H9 (cell line): ENCODE measurements around the gene KRTAP2-2. TPM values are rescaled to one million over a fixed set of nuclear protein-coding genes. Genes with fewer than 3 reads are reported as not detected.

Experiments
- DNase-seq: peaks from one replicate; pipeline ENCODE4 v3.0.0-alpha.2; 2017
- H2AFZ ChIP-seq: one replicate; pipeline ENCODE4 v1.6.1; 2013; ENCODE audit warnings: mild to moderate bottlenecking, low read length, control low read depth, moderate library complexity
- H2AK5ac ChIP-seq: 2 replicates; pipeline ENCODE4 v1.6.1; 2013; ENCODE audit warnings: low read length, control low read depth, mixed read lengths; ENCODE audit not compliant: insufficient read length
- H2BK120ac ChIP-seq: one replicate; pipeline ENCODE4 v1.6.1; 2013; ENCODE audit warnings: low read depth, mild to moderate bottlenecking, low read length, control low read depth, inconsistent platforms; ENCODE audit not compliant: poor library complexity, severe bottlenecking
- H2BK12ac ChIP-seq: 2 replicates; pipeline ENCODE4 v1.6.1; 2013; ENCODE audit warnings: low read length, control low read depth, mixed read lengths, low read depth; ENCODE audit not compliant: insufficient read length
- H2BK15ac ChIP-seq: 2 replicates; pipeline ENCODE4 v1.6.1; 2013; ENCODE audit warnings: low read depth, low read length, control low read depth
- H2BK20ac ChIP-seq: one replicate; pipeline ENCODE4 v1.6.1; 2013; ENCODE audit warnings: low read depth, mild to moderate bottlenecking, low read length, control low read depth, inconsistent platforms; ENCODE audit not compliant: poor library complexity, severe bottlenecking
- H2BK5ac ChIP-seq: 2 replicates; pipeline ENCODE4 v1.6.1; 2013; ENCODE audit warnings: low read length, control low read depth, mixed read lengths; ENCODE audit not compliant: insufficient read length
- H3K14ac ChIP-seq: 2 replicates; pipeline ENCODE4 v1.6.1; 2013; ENCODE audit warnings: low read length, control low read depth; ENCODE audit not compliant: insufficient read depth
- H3K18ac ChIP-seq: 2 replicates; pipeline ENCODE4 v1.6.1; 2013; ENCODE audit warnings: low read depth, mild to moderate bottlenecking, mixed read lengths, low read length, control low read depth; ENCODE audit not compliant: insufficient read length
- H3K23ac ChIP-seq: 2 replicates; pipeline ENCODE4 v1.6.1; 2013; ENCODE audit warnings: low read length, control low read depth, mixed read lengths, low read depth; ENCODE audit not compliant: insufficient read length
- H3K23me2 ChIP-seq: 2 replicates; pipeline ENCODE4 v1.6.1; 2013; ENCODE audit warnings: low read depth, mild to moderate bottlenecking, mixed read lengths, low read length, control low read depth; ENCODE audit not compliant: insufficient read length, poor library complexity, severe bottlenecking
- H3K27ac ChIP-seq: 2 replicates; pipeline ENCODE4 v1.5.1; 2013; ENCODE audit warnings: low read length, control low read depth, mixed read lengths, low read depth; ENCODE audit not compliant: insufficient read length
- H3K27me3 ChIP-seq: 2 replicates; pipeline ENCODE4 v1.6.1; 2013; ENCODE audit warnings: low read length, control low read depth, inconsistent platforms; ENCODE audit not compliant: insufficient read depth
- H3K4ac ChIP-seq: 2 replicates; pipeline ENCODE4 v1.6.1; 2013; ENCODE audit warnings: low read depth, mild to moderate bottlenecking, control low read depth, inconsistent platforms, low read length, moderate library complexity
- H3K4me1 ChIP-seq: 2 replicates; pipeline ENCODE4 v1.6.1; 2013; ENCODE audit warnings: low read length, control low read depth, inconsistent platforms; ENCODE audit not compliant: insufficient read depth
- H3K4me2 ChIP-seq: 2 replicates; pipeline ENCODE4 v1.6.1; 2013; ENCODE audit warnings: low read length, control low read depth, mixed read lengths; ENCODE audit not compliant: insufficient read length, insufficient read depth
- H3K56ac ChIP-seq: 2 replicates; pipeline ENCODE4 v1.6.1; 2013; ENCODE audit warnings: low read depth, mild to moderate bottlenecking, mixed read lengths, low read length, control low read depth; ENCODE audit not compliant: insufficient read length
- H3K79me1 ChIP-seq: 2 replicates; pipeline ENCODE4 v1.6.1; 2013; ENCODE audit warnings: low read depth, mild to moderate bottlenecking, moderate library complexity, low read length, control low read depth, inconsistent platforms; ENCODE audit not compliant: insufficient read depth, poor library complexity, severe bottlenecking
- H3K79me2 ChIP-seq: 2 replicates; pipeline ENCODE4 v1.6.1; 2013; ENCODE audit warnings: low read length, control low read depth, inconsistent platforms; ENCODE audit not compliant: insufficient read depth
- H3K9ac ChIP-seq: 2 replicates; pipeline ENCODE4 v1.6.1; 2013; ENCODE audit warnings: low read length, control low read depth, mixed read lengths; ENCODE audit not compliant: insufficient read length; ENCODE audit errors: extremely low read depth
- H3K9me3 ChIP-seq: one replicate; pipeline ENCODE4 v1.6.1; 2013; ENCODE audit warnings: low read depth, low read length, inconsistent platforms; ENCODE audit not compliant: control insufficient read depth
- H3T11ph ChIP-seq: one replicate; pipeline ENCODE4 v1.6.1; 2013; ENCODE audit warnings: mild to moderate bottlenecking, low read length, control low read depth, inconsistent platforms
- H4K20me1 ChIP-seq: one replicate; pipeline ENCODE4 v1.6.1; 2013; ENCODE audit not compliant: control insufficient read depth, insufficient read length, insufficient read depth
- H4K5ac ChIP-seq: 2 replicates; pipeline ENCODE4 v1.6.1; 2013; ENCODE audit warnings: low read depth, mild to moderate bottlenecking, mixed read lengths, low read length, control low read depth; ENCODE audit not compliant: insufficient read length
- H4K8ac ChIP-seq: replicated peaks from 2 replicates; pipeline ENCODE4 v1.6.1; 2013; ENCODE audit warnings: low read length, control low read depth, mixed read lengths, low read depth; ENCODE audit not compliant: insufficient read length
- H4K91ac ChIP-seq: 2 replicates; pipeline ENCODE4 v1.6.1; 2013; ENCODE audit warnings: low read depth, mild to moderate bottlenecking, moderate library complexity, mixed read lengths, low read length, control low read depth; ENCODE audit not compliant: insufficient read length
- H3K27ac Mint-ChIP-seq, 3 experiments: 2 replicates in 2 of 3; 3 replicates in 1 of 3; pipeline ENCODE4 v1.8.0; 2020 to 2021; ENCODE audit warnings: mixed read lengths in 3 of 3, mild to moderate bottlenecking in 1 of 3, moderate library complexity in 1 of 3
- H3K27me3 Mint-ChIP-seq: 2 replicates; pipeline ENCODE4 v1.8.0; 2021; ENCODE audit warnings: low read depth, mild to moderate bottlenecking, moderate library complexity, mixed read lengths
- H3K36me3 Mint-ChIP-seq, 3 experiments: 2 replicates in 2 of 3; 3 replicates in 1 of 3; pipeline ENCODE4 v1.8.0; 2020 to 2021; ENCODE audit warnings: low read depth in 3 of 3, mixed read lengths in 3 of 3; ENCODE audit not compliant: insufficient read depth in 1 of 3
- H3K4me1 Mint-ChIP-seq, 2 experiments: 2 replicates each; pipeline ENCODE4 v1.8.0; 2020; ENCODE audit warnings: mixed read lengths in 2 of 2
- H3K4me3 Mint-ChIP-seq, 2 experiments: 2 replicates in 1 of 2; 3 replicates in 1 of 2; pipeline ENCODE4 v1.8.0; 2020 to 2021; ENCODE audit warnings: mild to moderate bottlenecking in 2 of 2, mixed read lengths in 2 of 2, moderate library complexity in 1 of 2
- H3K9me3 Mint-ChIP-seq, 2 experiments: 2 replicates in 1 of 2; 3 replicates in 1 of 2; pipeline ENCODE4 v1.8.0; 2020; ENCODE audit warnings: mild to moderate bottlenecking in 2 of 2, mixed read lengths in 2 of 2, moderate library complexity in 1 of 2
- CTCF ChIP-seq: fragments of 200-600 bp; sonication (generic); conservative IDR thresholded peaks from 3 replicates; pipeline ENCODE4 v1.8.0; 2021; ENCODE audit warnings: antibody characterized with exemption, mild to moderate bottlenecking
- WGBS: extraction: QIAGEN DNeasy Blood & Tissue Kit; methylation state at CpG from one replicate; pipeline ENCODE4 v1.1.7; 2013; ENCODE audit warnings: missing lambda C conversion rate, low lambda C conversion rate, mixed read lengths; ENCODE audit not compliant: insufficient read length; ENCODE audit errors: extremely low coverage; 5-methylcytosine and 5-hydroxymethylcytosine counted together
- total RNA-seq: library from RNA; stranded (reverse); gene quantifications from 2 replicates; pipeline ENCODE4 v1.2.1, GENCODE V29; 2021

KRTAP2-2 gene
- total RNA-seq, 1 experiment from 2014 or later = not detected

- peaks cover 16 to 17% of the 10 kb centered on the region in 2 experiments for H3K4me1 Mint-ChIP-seq
- DNase-seq = no peak
- Histone ChIP-seq H2AK5ac (no peak overlapping the region), H4K91ac (no peak overlapping the region), H3K4me2 (no peak overlapping the region), H3K4me1 (no peaks in the 10 kb centered on the region; the same call in 1 of the 2 replicates), H3K23ac (no peak overlapping the region), H3K14ac (no peak overlapping the region), H3K9me3 (no peaks in the 10 kb centered on the region), H2BK5ac (no peak overlapping the region), H3K18ac (no peak overlapping the region), H3T11ph (no peak overlapping the region), H3K4ac (no peak overlapping the region), H3K79me2 (no peaks in the 10 kb centered on the region), H4K8ac (no peak overlapping the region), H2BK15ac (no peak overlapping the region), H3K27me3 (no peaks in the 10 kb centered on the region), H3K9ac (no peak overlapping the region), H3K27ac (no peak overlapping the region), H3K23me2 (no peaks in the 10 kb centered on the region), H2AFZ (no peak overlapping the region), H3K79me1 (no peaks in the 10 kb centered on the region), H2BK12ac (no peak overlapping the region), H3K56ac (no peak overlapping the region), H4K20me1 (no peaks in the 10 kb centered on the region), H2BK20ac (no peak overlapping the region), H2BK120ac (no peak overlapping the region), H4K5ac (no peak overlapping the region)
- no peaks in the 10 kb centered on the region for H3K27me3 Mint-ChIP-seq
- WGBS = no CpG with 5 or more reads among the region's 1 CpG
- no peak for TF ChIP-seq CTCF
- no peaks in the 10 kb centered on the region for H3K9me3 Mint-ChIP-seq
- H3K27ac Mint-ChIP-seq = no peak overlapping the region
- H3K4me3 Mint-ChIP-seq = no peak overlapping the region
- H3K36me3 Mint-ChIP-seq = no peaks in the 10 kb centered on the region
These were observed 41.4 kb downstream of the KRTAP2-2 start for GRCh38 chr17:41013606-41014005.
